Measurements from ENCODE around the gene APOA4. TPM values are rescaled to one million over a fixed set of nuclear protein-coding genes. Genes with fewer than 3 reads are reported as not detected.

The APOA4 gene
- total and polyA plus RNA-seq, 2 donors (not counting 3 experiments of a cell fraction or from before 2014, with no cell fraction given) = not detected

DNA sequence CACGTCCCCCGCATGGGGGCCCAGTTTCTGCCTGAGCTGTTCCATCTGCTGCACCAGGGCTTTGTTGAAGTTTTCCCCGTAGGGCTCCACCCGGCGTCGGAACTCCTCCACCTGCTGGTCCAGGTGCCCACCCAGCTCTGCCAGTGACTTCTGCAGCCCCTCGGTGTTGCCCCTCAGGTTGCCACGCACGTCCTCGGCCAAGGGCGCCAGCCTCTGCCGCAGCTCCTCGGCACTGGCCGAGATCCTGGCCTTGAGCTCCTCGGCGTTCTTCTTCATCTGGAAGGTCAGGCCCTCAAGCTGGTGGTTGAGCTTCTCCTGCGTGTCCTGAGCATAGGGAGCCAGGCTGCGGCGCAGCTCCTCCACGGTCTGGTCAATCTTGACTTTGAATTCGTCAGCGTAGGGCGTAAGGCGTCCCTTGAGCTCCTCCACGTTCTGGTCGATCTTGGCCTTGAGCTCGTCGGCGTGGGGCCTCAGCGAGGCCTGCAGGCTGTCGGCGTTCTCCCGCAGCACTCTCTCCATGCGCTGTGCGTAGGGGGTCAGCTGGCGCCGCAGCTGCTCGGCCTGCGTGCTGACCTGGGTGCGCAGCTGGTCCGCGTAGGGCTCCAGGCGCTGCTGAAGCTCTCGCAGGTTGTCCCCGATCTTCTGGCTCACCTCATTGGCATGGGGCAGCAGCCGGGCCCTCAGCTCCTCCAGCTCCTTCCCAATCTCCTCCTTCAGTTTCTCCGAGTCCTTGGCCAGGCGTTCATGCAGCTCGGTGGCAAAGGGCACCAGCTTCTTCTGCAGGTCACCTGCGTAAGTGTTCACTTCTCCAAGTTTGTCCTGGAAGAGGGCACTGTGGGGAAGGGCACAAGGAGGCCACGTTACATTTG lies 1.8 kb downstream of the APOA4 start:
- TF ChIP-seq POLR2A (IDR thresholded peaks at IDR 0.05; ENCODE audit: low read depth, low read length) (no peak), POLR2AphosphoS5 (IDR thresholded peaks at IDR 0.05; ENCODE audit: insufficient read depth, low read depth, low read length) (no peak), JUN (IDR thresholded peaks at IDR 0.05; ENCODE audit: borderline replicate concordance, insufficient read depth, insufficient read length, low read depth) (no peak), GATA2 (IDR thresholded peaks at IDR 0.05; ENCODE audit: insufficient read depth, insufficient read length, low read depth, low read length) (no peak), MYC (IDR thresholded peaks at IDR 0.05; ENCODE audit: low read depth, low read length) (no peak), FOS (IDR thresholded peaks at IDR 0.05; ENCODE audit: borderline replicate concordance, insufficient read depth, low read length) (no peak), EZH2 (IDR thresholded peaks at IDR 0.05; ENCODE audit: borderline replicate concordance, low read depth, low read length, severe bottlenecking) (no peak)
- TF ChIP-seq, protein P1, sequence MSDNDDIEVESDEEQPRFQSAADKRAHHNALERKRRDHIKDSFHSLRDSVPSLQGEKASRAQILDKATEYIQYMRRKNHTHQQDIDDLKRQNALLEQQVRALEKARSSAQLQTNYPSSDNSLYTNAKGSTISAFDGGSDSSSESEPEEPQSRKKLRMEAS (IDR thresholded peaks at IDR 0.05; ENCODE audit: insufficient read depth, insufficient read length) = no peak
- TF ChIP-seq, protein P2, sequence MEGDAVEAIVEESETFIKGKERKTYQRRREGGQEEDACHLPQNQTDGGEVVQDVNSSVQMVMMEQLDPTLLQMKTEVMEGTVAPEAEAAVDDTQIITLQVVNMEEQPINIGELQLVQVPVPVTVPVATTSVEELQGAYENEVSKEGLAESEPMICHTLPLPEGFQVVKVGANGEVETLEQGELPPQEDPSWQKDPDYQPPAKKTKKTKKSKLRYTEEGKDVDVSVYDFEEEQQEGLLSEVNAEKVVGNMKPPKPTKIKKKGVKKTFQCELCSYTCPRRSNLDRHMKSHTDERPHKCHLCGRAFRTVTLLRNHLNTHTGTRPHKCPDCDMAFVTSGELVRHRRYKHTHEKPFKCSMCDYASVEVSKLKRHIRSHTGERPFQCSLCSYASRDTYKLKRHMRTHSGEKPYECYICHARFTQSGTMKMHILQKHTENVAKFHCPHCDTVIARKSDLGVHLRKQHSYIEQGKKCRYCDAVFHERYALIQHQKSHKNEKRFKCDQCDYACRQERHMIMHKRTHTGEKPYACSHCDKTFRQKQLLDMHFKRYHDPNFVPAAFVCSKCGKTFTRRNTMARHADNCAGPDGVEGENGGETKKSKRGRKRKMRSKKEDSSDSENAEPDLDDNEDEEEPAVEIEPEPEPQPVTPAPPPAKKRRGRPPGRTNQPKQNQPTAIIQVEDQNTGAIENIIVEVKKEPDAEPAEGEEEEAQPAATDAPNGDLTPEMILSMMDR (IDR thresholded peaks at IDR 0.05; ENCODE audit: extremely low read depth in 1 of 2, insufficient read depth in 1 of 2, low read depth in 1 of 2, low read length in 2 of 2) = no peak

More for the DNA sequence above, 1.8 kb downstream of the APOA4 start:
- intact Hi-C loops (cut with micrococcal nuclease) (no loop called here), dilution Hi-C loops (cut with MboI; ENCODE audit: extremely low pct_ligation_motif_present, low sequenced_read_pairs) (no loop called here)
- H3K4me2 ChIP-seq (ENCODE audit: insufficient read depth, low read length) = no peak overlapping the region
- FAIRE-seq (no peak), DNase-seq (ENCODE audit: low read depth, low spot score) (no peak)
- no peaks in the 10 kb centered on the region for H3K36me3 ChIP-seq (ENCODE audit: control insufficient read depth in 2 of 2, extremely low read depth in 1 of 2, insufficient read depth in 2 of 2, low read length in 2 of 2)
- no peaks in the 10 kb centered on the region for H3K79me2 ChIP-seq (ENCODE audit: control insufficient read depth, insufficient read depth, low read length)
- H3K9me1 ChIP-seq (replicated peaks; ENCODE audit: control insufficient read depth, extremely low read depth, insufficient read depth, low read length) = no peaks in the 10 kb centered on the region
- POLR2A ChIA-PET = no interaction called here
- BruUV-seq (replicated peaks) = no TSS peak
- H3K4me3 ChIP-seq (replicated peaks in 1 of 3; ENCODE audit: insufficient read depth in 1 of 3, low read depth in 1 of 3, low read length in 3 of 3) = no peak overlapping the region
- H3K27me3 ChIP-seq (ENCODE audit: control insufficient read depth in 2 of 2, insufficient read depth in 2 of 2, low read length in 2 of 2) = no peaks in the 10 kb centered on the region
- H3K9ac ChIP-seq (replicated peaks; ENCODE audit: extremely low read depth, insufficient read depth, low read length) = no peak overlapping the region
- H4K20me1 ChIP-seq (replicated peaks; ENCODE audit: control insufficient read depth, extremely low read depth, insufficient read depth, low read length) = no peaks in the 10 kb centered on the region
- no peaks in the 10 kb centered on the region for H3K9me3 ChIP-seq (replicated peaks; ENCODE audit: control insufficient read depth, insufficient read depth, low read length)
- H2AFZ ChIP-seq (ENCODE audit: low read depth, low read length) = no peak overlapping the region
- H3K27ac ChIP-seq (ENCODE audit: insufficient read depth, low read depth, low read length) = no peak overlapping the region
- no peaks in the 10 kb centered on the region for H3K4me1 ChIP-seq (ENCODE audit: control insufficient read depth, extremely low read depth, insufficient read depth, low read length)
- CTCF ChIA-PET = interaction anchor here (0.6 to 3.6 kb wide), 6 partner anchors 12 to 295 kb away, joined by 3 to 30 read pairs (median 4); partner anchors contain the start of genes APOA5 and ZPR1
